H1 (cell line): ENCODE results near the gene OXSR1. TPM values are rescaled to one million over a fixed set of nuclear protein-coding genes. Genes with fewer than 3 reads are reported as not detected.

Source experiments
- CTCF ChIA-PET: fragments of 300-600 bp; sonication (Branson Sonifier 250); formaldehyde crosslinking; loops from one replicate; lab custom pipeline; 2021; ENCODE audit not compliant: partially characterized antibody; lab: Charles Lee
- POLR2A ChIA-PET: fragments of 300-600 bp; sonication (Branson Sonifier 250); formaldehyde crosslinking; loops from one replicate; lab custom pipeline; 2021; ENCODE audit warnings: inconsistent platforms; ENCODE audit not compliant: partially characterized antibody; lab: Charles Lee
- DNase-seq, 2 experiments: peaks; one replicate each; pipeline versions ENCODE4 v3.0.0 to v3.0.0-alpha.2; 2010 to 2022; ENCODE audit warnings: low spot score in 2 of 2, low read depth in 1 of 2, mixed read lengths in 1 of 2
- FAIRE-seq: peaks from 2 replicates; lab custom pipeline; 2011; peaks lifted over from hg19 to GRCh38; lab: Jason Lieb, UNC
- H2AFZ ChIP-seq: 2 replicates; pipeline ENCODE4 v1.8.1; 2012; ENCODE audit warnings: low read length, inconsistent platforms
- H2AK5ac ChIP-seq: 2 replicates; pipeline ENCODE4 v1.6.1; 2013; ENCODE audit warnings: low read depth, low read length
- H2BK120ac ChIP-seq: replicated peaks from 2 replicates; pipeline ENCODE3; 2013; ENCODE audit warnings: low read depth, low read length, inconsistent platforms
- H2BK12ac ChIP-seq: 2 replicates; pipeline ENCODE4 v1.6.1; 2013; ENCODE audit warnings: low read depth, low read length
- H2BK15ac ChIP-seq: 2 replicates; pipeline ENCODE4 v1.6.1; 2013; ENCODE audit warnings: low read length
- H2BK20ac ChIP-seq: 2 replicates; pipeline ENCODE4 v1.6.1; 2013; ENCODE audit warnings: low read length
- H2BK5ac ChIP-seq: 2 replicates; pipeline ENCODE4 v1.6.1; 2013; ENCODE audit warnings: low read depth, low read length
- H3K14ac ChIP-seq: 2 replicates; pipeline ENCODE4 v1.6.1; 2013; ENCODE audit warnings: inconsistent platforms; ENCODE audit not compliant: insufficient read length
- H3K18ac ChIP-seq: 2 replicates; pipeline ENCODE4 v1.6.1; 2013; ENCODE audit warnings: low read length; ENCODE audit errors: extremely low read depth
- H3K23ac ChIP-seq: 2 replicates; pipeline ENCODE4 v1.6.1; 2013; ENCODE audit warnings: inconsistent platforms; ENCODE audit not compliant: insufficient read length
- H3K23me2 ChIP-seq: 2 replicates; pipeline ENCODE4 v1.6.1; 2013; ENCODE audit warnings: low read depth, low read length
- H3K27ac ChIP-seq: 2 replicates; pipeline ENCODE4 v1.6.1; 2011; ENCODE audit warnings: low read depth, low read length, inconsistent platforms
- H3K27me3 ChIP-seq, 4 experiments: replicated peaks in 1 of 4; 1 replicate in 1 of 4; 2 replicates in 3 of 4; pipeline versions ENCODE4 v1.6.1 to v1.8.1; 2011 to 2013; ENCODE audit warnings: low read length in 3 of 4, mild to moderate bottlenecking in 3 of 4, inconsistent platforms in 2 of 4, mixed read lengths in 2 of 4, moderate library complexity in 1 of 4; ENCODE audit not compliant: control insufficient read depth in 3 of 4, insufficient read depth in 3 of 4; ENCODE audit errors: extremely low read depth in 1 of 4
- H3K36me3 ChIP-seq, 4 experiments: 2 replicates each; pipeline versions ENCODE4 v1.6.1 to v1.8.1; 2011 to 2013; ENCODE audit warnings: mild to moderate bottlenecking in 4 of 4, low read length in 3 of 4, moderate library complexity in 2 of 4, control low read depth in 1 of 4, inconsistent platforms in 1 of 4; ENCODE audit not compliant: insufficient read depth in 4 of 4, control insufficient read depth in 2 of 4
- H3K4ac ChIP-seq: replicated peaks from 2 replicates; pipeline ENCODE3; 2013; ENCODE audit warnings: low read length, low read depth, mixed read lengths, inconsistent platforms; ENCODE audit not compliant: insufficient read length
- H3K4me1 ChIP-seq, 4 experiments: replicated peaks in 1 of 4; 1 replicate in 1 of 4; 2 replicates in 3 of 4; pipeline versions ENCODE4 v1.6.1 to v1.8.1; 2011 to 2013; ENCODE audit warnings: low read length in 3 of 4, inconsistent platforms in 2 of 4, mixed read lengths in 1 of 4; ENCODE audit not compliant: insufficient read depth in 4 of 4, control insufficient read depth in 3 of 4
- H3K4me2 ChIP-seq, 2 experiments: 2 replicates each; pipeline versions ENCODE4 v1.6.1 to v1.8.1; 2011 to 2013; ENCODE audit warnings: low read depth in 2 of 2, low read length in 2 of 2, control low read depth in 1 of 2, inconsistent platforms in 1 of 2, mild to moderate bottlenecking in 1 of 2; ENCODE audit not compliant: insufficient read depth in 1 of 2
- H3K4me3 ChIP-seq, 4 experiments: fragments of 200-600, 300-600 bp in 1 of 4; sonication (generic), shearing (Covaris generic), sonication (Bioruptor Twin) in 1 of 4; 2 replicates each; pipeline versions ENCODE4 v1.5.1 to v1.8.1; 2011 to 2016; ENCODE audit warnings: low read length in 4 of 4, low read depth in 3 of 4, control low read depth in 2 of 4, inconsistent platforms in 2 of 4, mild to moderate bottlenecking in 2 of 4, mixed read lengths in 1 of 4, moderate library complexity in 1 of 4; ENCODE audit not compliant: insufficient read depth in 2 of 4; ENCODE audit errors: extremely low read depth in 1 of 4
- H3K56ac ChIP-seq: replicated peaks from 2 replicates; pipeline ENCODE3; 2013; ENCODE audit warnings: low read depth, mild to moderate bottlenecking, mixed read lengths, low read length, inconsistent platforms; ENCODE audit not compliant: insufficient read length
- H3K79me1 ChIP-seq: 2 replicates; pipeline ENCODE4 v1.6.1; 2013; ENCODE audit warnings: low read depth, low read length, control low read depth
- H3K79me2 ChIP-seq, 2 experiments: 2 replicates each; pipeline versions ENCODE4 v1.6.1 to v1.8.1; 2012 to 2013; ENCODE audit warnings: low read length in 2 of 2, mild to moderate bottlenecking in 2 of 2, inconsistent platforms in 1 of 2; ENCODE audit not compliant: insufficient read depth in 2 of 2, control insufficient read depth in 1 of 2
- H3K9ac ChIP-seq, 4 experiments: replicated peaks in 1 of 4; 1 replicate in 1 of 4; 2 replicates in 3 of 4; pipeline versions ENCODE4 v1.6.1 to v1.8.1; 2011 to 2013; ENCODE audit warnings: low read depth in 3 of 4, low read length in 3 of 4, control low read depth in 2 of 4, mild to moderate bottlenecking in 2 of 4, moderate library complexity in 2 of 4, inconsistent platforms in 1 of 4; ENCODE audit errors: extremely low read depth in 1 of 4
- H3K9me3 ChIP-seq, 2 experiments: 2 replicates each; pipeline versions ENCODE4 v1.6.1 to v1.8.1; 2012 to 2013; ENCODE audit warnings: mild to moderate bottlenecking in 2 of 2, moderate library complexity in 2 of 2, control low read depth in 1 of 2, inconsistent platforms in 1 of 2, low read depth in 1 of 2, low read length in 1 of 2, mixed read lengths in 1 of 2; ENCODE audit not compliant: insufficient read depth in 2 of 2
- H4K20me1 ChIP-seq, 2 experiments: replicated peaks in 1 of 2; 2 replicates each; pipeline versions ENCODE3 to v1.8.1; 2011 to 2013; ENCODE audit warnings: inconsistent platforms in 2 of 2, low read length in 2 of 2, mild to moderate bottlenecking in 1 of 2; ENCODE audit not compliant: insufficient read depth in 2 of 2, control insufficient read depth in 1 of 2
- H4K5ac ChIP-seq: 2 replicates; pipeline ENCODE4 v1.6.1; 2013; ENCODE audit warnings: low read length, low read depth, mixed read lengths, inconsistent platforms; ENCODE audit not compliant: insufficient read length
- H4K8ac ChIP-seq: 2 replicates; pipeline ENCODE4 v1.8.0; 2013; ENCODE audit warnings: mild to moderate bottlenecking, moderate library complexity, low read length, inconsistent platforms; ENCODE audit not compliant: insufficient read depth; ENCODE audit errors: extremely low read depth
- H4K91ac ChIP-seq: replicated peaks from 2 replicates; pipeline ENCODE3; 2013; ENCODE audit warnings: low read length, mixed read lengths, inconsistent platforms; ENCODE audit not compliant: insufficient read length
- CBX5 ChIP-seq: fragments of 300-800, 300-1000 bp; sonication (generic); IDR thresholded peaks from 2 replicates; pipeline ENCODE4 v1.7.1; 2016; ENCODE audit warnings: antibody characterized with exemption, low read length, low read depth
- CEBPB ChIP-seq: IDR thresholded peaks from 2 replicates; pipeline ENCODE4 v1.6.1; 2012; ENCODE audit warnings: low read depth, low read length
- CTBP2 ChIP-seq: IDR thresholded peaks from 2 replicates; pipeline ENCODE4 v1.7.0; 2011; ENCODE audit warnings: borderline replicate concordance, mild to moderate bottlenecking, moderate library complexity, mixed read lengths, low read length; ENCODE audit not compliant: insufficient read depth, insufficient read length
- FOSL1 ChIP-seq: IDR thresholded peaks from 2 replicates; pipeline ENCODE4 v1.6.1; 2011; ENCODE audit warnings: mild to moderate bottlenecking, low read depth, low read length, moderate library complexity; ENCODE audit not compliant: insufficient read depth
- JUND ChIP-seq: IDR thresholded peaks from 2 replicates; pipeline ENCODE4 v1.6.1; 2011; ENCODE audit warnings: mild to moderate bottlenecking, improper control_type of control experiment, low read length
- MAFK ChIP-seq: IDR thresholded peaks from 2 replicates; pipeline ENCODE4 v1.6.1; 2012; ENCODE audit warnings: low read depth, mild to moderate bottlenecking, improper control_type of control experiment, low read length
- PHF8 ChIP-seq: fragments of 200-600 bp; sonication (generic); conservative IDR thresholded peaks from 2 replicates; pipeline ENCODE4 v1.7.1; 2012; ENCODE audit warnings: low read depth, mild to moderate bottlenecking, inconsistent platforms, low read length, moderate library complexity
- POLR2A ChIP-seq, 2 experiments: IDR thresholded peaks; 1 replicate in 1 of 2; 2 replicates in 1 of 2; pipeline ENCODE4 v1.6.1; 2011; ENCODE audit warnings: low read depth in 2 of 2, low read length in 2 of 2, mild to moderate bottlenecking in 2 of 2; ENCODE audit errors: control extremely low read depth in 1 of 2
- SIX5 ChIP-seq: IDR thresholded peaks from 2 replicates; pipeline ENCODE4 v1.6.1; 2011; ENCODE audit warnings: mild to moderate bottlenecking, low read depth, low read length
- SP4 ChIP-seq: IDR thresholded peaks from 2 replicates; pipeline ENCODE4 v1.6.1; 2012; ENCODE audit warnings: low read length, inconsistent platforms
- SUZ12 ChIP-seq: fragments of 200-600 bp; sonication (generic); IDR thresholded peaks from 2 replicates; pipeline ENCODE4 v1.6.1; 2012; ENCODE audit warnings: mild to moderate bottlenecking, inconsistent platforms, low read length, moderate library complexity, mixed read lengths
- YY1 ChIP-seq: IDR thresholded peaks from 2 replicates; pipeline ENCODE4 v1.6.1; 2011; ENCODE audit warnings: low read depth, mild to moderate bottlenecking, low read length
- WGBS, 2 experiments: shearing (Covaris generic) in 1 of 2; methylation state at CpG; one replicate each; pipeline versions ENCODE4 v1.1.6 to v1.1.7; 2013 to 2015; ENCODE audit warnings: low lambda C conversion rate in 2 of 2, mixed read lengths in 2 of 2, inconsistent platforms in 1 of 2, low coverage in 1 of 2, missing lambda C conversion rate in 1 of 2; ENCODE audit not compliant: insufficient replicate concordance in 2 of 2, insufficient coverage in 1 of 2, insufficient read length in 1 of 2; ENCODE audit errors: extremely low coverage in 1 of 2, missing lambda C conversion rate in 1 of 2; 5-methylcytosine and 5-hydroxymethylcytosine counted together
- polyA plus RNA-seq, 7 experiments: library from polyadenylated mRNA; depleted of rRNA in 3 of 7; stranded (reverse) in 5 of 7; unstranded in 2 of 7; fragments of >200 nt in 5 of 7; fragments of 200-250 nt in 2 of 7; gene quantifications; 1 replicate in 5 of 7; 2 replicates in 1 of 7; 4 replicates in 1 of 7; pipeline versions ENCODE4 v1.2.1 to v1.2.3, GENCODE V29; 2011 to 2013; ENCODE audit warnings: missing spikeins in 2 of 7, mixed read lengths in 2 of 7
- total RNA-seq: library from RNA; stranded (reverse); fragmentation: NEBNext Ultra II Directional; extraction: Animal tissue kit (Norgen Biotek cat#: 25700); gene quantifications from 2 replicates; pipeline ENCODE4 v1.2.1, GENCODE V29; 2021
- TF ChIP-seq, protein P1 (sequence below): IDR thresholded peaks from 2 replicates; pipeline ENCODE4 v1.6.1; 2011; ENCODE audit warnings: low read length, improper control_type of control experiment
- TF ChIP-seq, protein P2 (sequence below): IDR thresholded peaks from 2 replicates; pipeline ENCODE4 v1.6.1; 2012; ENCODE audit warnings: inconsistent platforms

Gene OXSR1
- total and polyA plus RNA-seq, 2 of the 8 experiments (the other 6 are each of a cell fraction or from before 2014, with no cell fraction given), result 25.1 to 47.0 TPM

DNA sequence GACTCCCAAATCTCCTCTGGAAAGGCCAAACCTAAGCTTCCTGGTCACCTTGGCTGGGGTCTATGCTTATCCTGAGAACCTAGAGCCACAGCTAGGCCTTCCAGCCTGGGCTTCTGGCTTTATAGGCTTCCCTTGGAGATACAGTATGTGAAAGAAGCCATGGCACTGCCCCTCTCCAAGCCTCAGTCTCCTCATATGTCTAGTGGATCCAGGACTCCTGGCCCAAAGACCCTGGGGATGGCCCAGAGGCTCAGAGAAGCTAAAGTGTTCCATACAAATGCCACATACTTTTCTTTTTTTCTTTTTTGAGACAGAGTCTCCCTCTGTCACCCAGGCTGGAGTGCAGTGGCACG is 37.1 kb upstream of the OXSR1 start:
- no peak overlapping the region for H4K5ac ChIP-seq
- H2AFZ ChIP-seq, result no peak overlapping the region
- no peak overlapping the region for H2BK15ac ChIP-seq
- no peak overlapping the region for H3K23ac ChIP-seq
- CTCF ChIA-PET, result interaction anchor here (1.0 to 9.6 kb wide), 4 partner anchors 9 to 124 kb away, joined by 3 to 105 read pairs (median 6); no protein-coding TSS in a partner anchor
- no peak overlapping the region for H4K91ac ChIP-seq
- H2AK5ac ChIP-seq, result no peak overlapping the region
- H3K14ac ChIP-seq, result no peak overlapping the region
- peaks cover 31 to 53% (median 47%) of the 10 kb centered on the region in 4 experiments for H3K36me3 ChIP-seq
- no peak overlapping the region for H3K9ac ChIP-seq
- WGBS, 2 experiments, result 100% methylated on average over 1 of the region's 1 CpG; no CpG with 5 or more reads in 1 of the 2 experiments
- H3K4me2 ChIP-seq, result no peak overlapping the region
- POLR2A ChIA-PET, result interaction anchor here (1.2 to 3.2 kb wide), 2 partner anchors 11 to 29 kb away, joined by 3 to 14 read pairs; no protein-coding TSS in a partner anchor
- no peak overlapping the region for H2BK120ac ChIP-seq
- H4K8ac ChIP-seq, result no peak overlapping the region
- H3K79me1 ChIP-seq, result no peaks in the 10 kb centered on the region
- FAIRE-seq (no peak), DNase-seq (no peak)
- H3K79me2 ChIP-seq, result no peaks in the 10 kb centered on the region
- no peaks in the 10 kb centered on the region for H3K9me3 ChIP-seq
- H3K56ac ChIP-seq, result no peak overlapping the region
- no peak overlapping the region for H2BK12ac ChIP-seq
- no peak overlapping the region for H3K18ac ChIP-seq
- H3K23me2 ChIP-seq, result no peaks in the 10 kb centered on the region
- H3K27me3 ChIP-seq, result no peaks in the 10 kb centered on the region
- no peak overlapping the region for H2BK20ac ChIP-seq
- H2BK5ac ChIP-seq, result no peak overlapping the region
- H3K4me3 ChIP-seq, result no peak overlapping the region
- 0 out of 7 replicates have a peak, but pooled peaks cover 0 to 3% (median under 1%) of the 10 kb centered on the region in 4 experiments for H3K4me1 ChIP-seq
- no peak overlapping the region for H3K27ac ChIP-seq
- no peak overlapping the region for H3K4ac ChIP-seq
- peaks cover 10 to 23% of the 10 kb centered on the region in 2 experiments for H4K20me1 ChIP-seq
- TF ChIP-seq YY1, result no peak
- TF ChIP-seq SIX5, result no peak
- no peak for TF ChIP-seq CTBP2
- TF ChIP-seq CBX5, result no peak
- TF ChIP-seq SUZ12, result no peak
- TF ChIP-seq, protein P1, sequence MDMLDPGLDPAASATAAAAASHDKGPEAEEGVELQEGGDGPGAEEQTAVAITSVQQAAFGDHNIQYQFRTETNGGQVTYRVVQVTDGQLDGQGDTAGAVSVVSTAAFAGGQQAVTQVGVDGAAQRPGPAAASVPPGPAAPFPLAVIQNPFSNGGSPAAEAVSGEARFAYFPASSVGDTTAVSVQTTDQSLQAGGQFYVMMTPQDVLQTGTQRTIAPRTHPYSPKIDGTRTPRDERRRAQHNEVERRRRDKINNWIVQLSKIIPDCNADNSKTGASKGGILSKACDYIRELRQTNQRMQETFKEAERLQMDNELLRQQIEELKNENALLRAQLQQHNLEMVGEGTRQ, result no peak
- no peak for TF ChIP-seq MAFK
- TF ChIP-seq, protein P2, sequence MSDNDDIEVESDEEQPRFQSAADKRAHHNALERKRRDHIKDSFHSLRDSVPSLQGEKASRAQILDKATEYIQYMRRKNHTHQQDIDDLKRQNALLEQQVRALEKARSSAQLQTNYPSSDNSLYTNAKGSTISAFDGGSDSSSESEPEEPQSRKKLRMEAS, result no peak
- TF ChIP-seq JUND, result no peak
- no peak for TF ChIP-seq FOSL1
- no peak for TF ChIP-seq CEBPB
- no peak for TF ChIP-seq SP4
- TF ChIP-seq POLR2A (IDR thresholded peaks at IDR 0.05; ENCODE audit: control extremely low read depth in 1 of 2, low read depth in 2 of 2, low read length in 2 of 2), result no peak
- TF ChIP-seq PHF8, result no peak
